GM19025 (cell line): ENCODE results near the gene DDX41.
"Not testable (repeated sequence)": the region's sequence is repeated elsewhere in the genome, so short reads cannot be mapped to it uniquely, and the experiment has no call there.

ENCODE experiments used
- ATAC-seq: cut with Tn5 transposase; IDR thresholded peaks from one replicate; pipeline ENCODE4 v1.9.1; 2021; ENCODE audit warnings: mild to moderate bottlenecking, low read depth, moderate library complexity; ENCODE audit not compliant: unreplicated experiment

Gene DDX41

GRCh38 chr5:177516601-177517568 lies at the start of gene DDX41:
Gene DDX41, minus strand, starts transcription at chr5:177516961. Its CDS starts 16 bp downstream, at chr5:177516945.
- peak; percentile 75 for ATAC-seq

GRCh38 chr5:177565046-177565445 lies 48.3 kb upstream of the DDX41 start:
- no peak for ATAC-seq

GRCh38 chr5:177559446-177559941 lies 42.7 kb upstream of the DDX41 start:
- not testable (repeated sequence) for ATAC-seq

GRCh38 chr5:177557796-177558195 lies 41.0 kb upstream of the DDX41 start:
- no peak for ATAC-seq

GRCh38 chr5:177557041-177557647 lies 40.4 kb upstream of the DDX41 start:
- ATAC-seq = no peak

GRCh38 chr5:177555665-177556064 lies 38.9 kb upstream of the DDX41 start:
- ATAC-seq = no peak

GRCh38 chr5:177555228-177555627 lies 38.5 kb upstream of the DDX41 start:
- no peak for ATAC-seq

GRCh38 chr5:177554474-177555111 lies 37.8 kb upstream of the DDX41 start, which contains the start of gene FAM193B:
Gene FAM193B, minus strand, starts transcription at chr5:177554563. Its CDS starts 105 bp downstream, at chr5:177554458.
- ATAC-seq = peak; percentile 90

- peak; percentile 28 for ATAC-seq
Measured at GRCh38 chr5:177553671-177554429, 37.1 kb upstream of the DDX41 start.

GRCh38 chr5:177552839-177553455 lies 36.2 kb upstream of the DDX41 start:
- ATAC-seq = no peak

- no peak for ATAC-seq
Measured at GRCh38 chr5:177550122-177550521, 33.4 kb upstream of the DDX41 start.

GRCh38 chr5:177548495-177548894 lies 31.7 kb upstream of the DDX41 start:
- no peak for ATAC-seq

- no peak for ATAC-seq
Measured at GRCh38 chr5:177547736-177548135, 31.0 kb upstream of the DDX41 start.

GRCh38 chr5:177546258-177546741 lies 29.5 kb upstream of the DDX41 start:
- ATAC-seq = no peak

GRCh38 chr5:177545487-177546257 lies 28.9 kb upstream of the DDX41 start:
- no peak for ATAC-seq

GRCh38 chr5:177542816-177543465 lies 26.2 kb upstream of the DDX41 start:
- ATAC-seq = no peak

- ATAC-seq = no peak
Measured at GRCh38 chr5:177540438-177540837, 23.7 kb upstream of the DDX41 start.

- no peak for ATAC-seq
Measured at GRCh38 chr5:177539411-177539810, 22.6 kb upstream of the DDX41 start.
